HEK293 (cell line): ENCODE measurements around the gene RELB.

Experiments
- CTCF ChIA-PET: fragments of 350-600 bp; formaldehyde crosslinking; extraction: SDS; loops from one replicate; lab custom pipeline; 2021; ENCODE audit warnings: antibody characterized with exemption; lab: Yijun Ruan, JAX
- POLR2A ChIA-PET: fragments of 300-600 bp; formaldehyde crosslinking; extraction: SDS; loops from one replicate; lab custom pipeline; 2020; ENCODE audit warnings: antibody characterized with exemption, inconsistent platforms; lab: Yijun Ruan, JAX
- H3K27ac ChIP-seq: fragments of 200-500 bp; sonication (Bioruptor generic); 2 replicates; pipeline ENCODE4 v1.5.1; 2014; ENCODE audit warnings: low read depth, low read length, control low read depth, inconsistent platforms; ENCODE audit errors: extremely low read depth
- H3K36me3 ChIP-seq, 2 experiments: fragments of 200-500 bp in 1 of 2; sonication (Bioruptor generic) in 1 of 2; 1 replicate in 1 of 2; 2 replicates in 1 of 2; pipeline ENCODE4 v1.5.1; 2014 to 2017; ENCODE audit warnings: inconsistent platforms in 2 of 2, low read length in 2 of 2; ENCODE audit not compliant: control insufficient read depth in 2 of 2, insufficient read depth in 1 of 2
- H3K4me1 ChIP-seq: fragments of 200-500 bp; sonication (Bioruptor generic); 2 replicates; pipeline ENCODE4 v1.5.1; 2014; ENCODE audit warnings: mild to moderate bottlenecking, low read length, inconsistent platforms; ENCODE audit not compliant: control insufficient read depth, insufficient read depth
- H3K4me3 ChIP-seq: 2 replicates; pipeline ENCODE4 v1.5.1; 2011; ENCODE audit warnings: low read depth, mild to moderate bottlenecking, control low read depth, low read length, moderate library complexity
- H3K9me3 ChIP-seq: fragments of 200-500 bp; sonication (Bioruptor generic); 2 replicates; pipeline ENCODE4 v1.5.1; 2014; ENCODE audit warnings: low read depth, low read length, inconsistent platforms; ENCODE audit not compliant: control insufficient read depth, insufficient read depth
- GLI2 ChIP-seq: fragments of 450-650 bp; formaldehyde crosslinking; IDR thresholded peaks from 2 replicates; pipeline ENCODE4; 2017; ENCODE audit warnings: missing biosample characterization, missing genetic modification characterization, low read depth, borderline replicate concordance
- HOXA7 ChIP-seq: sonication (generic); formaldehyde crosslinking; IDR thresholded peaks from 2 replicates; pipeline ENCODE4 v1.8.1; 2022; ENCODE audit warnings: missing genetic modification reagents, borderline replicate concordance
- HOXC10 ChIP-seq: sonication (generic); formaldehyde crosslinking; IDR thresholded peaks from 2 replicates; pipeline ENCODE4 v1.8.1; 2023; ENCODE audit warnings: mild to moderate bottlenecking, missing genetic modification reagents
- KLF7 ChIP-seq: fragments of 450-650 bp; formaldehyde crosslinking; IDR thresholded peaks from 2 replicates; pipeline ENCODE4 v1.5.1; 2016; ENCODE audit warnings: missing biosample characterization, missing genetic modification characterization, borderline replicate concordance
- KLF9 ChIP-seq: fragments of 450-650 bp; formaldehyde crosslinking; IDR thresholded peaks from 2 replicates; pipeline ENCODE4 v1.5.1; 2016; ENCODE audit warnings: missing biosample characterization, missing genetic modification characterization, low read depth
- MEIS1 ChIP-seq: sonication (generic); formaldehyde crosslinking; IDR thresholded peaks from 2 replicates; pipeline ENCODE4 v1.8.1; 2022; ENCODE audit warnings: missing genetic modification reagents, mild to moderate bottlenecking, borderline replicate concordance
- SALL2 ChIP-seq: fragments of 450-650 bp; formaldehyde crosslinking; IDR thresholded peaks from 2 replicates; pipeline ENCODE4 v1.5.0; 2017; ENCODE audit warnings: missing biosample characterization, mild to moderate bottlenecking, missing genetic modification characterization, borderline replicate concordance
- SP2 ChIP-seq: fragments of 450-650 bp; formaldehyde crosslinking; IDR thresholded peaks from 2 replicates; pipeline ENCODE4 v1.5.1; 2016; ENCODE audit warnings: missing biosample characterization, missing genetic modification characterization
- ZNF114 ChIP-seq: fragments of 450-650 bp; formaldehyde crosslinking; IDR thresholded peaks from 2 replicates; pipeline ENCODE4 v1.5.0; 2017; ENCODE audit warnings: missing biosample characterization, missing genetic modification characterization
- ZNF121 ChIP-seq: fragments of 450-650 bp; formaldehyde crosslinking; IDR thresholded peaks from 2 replicates; pipeline ENCODE4 v1.5.1; 2016; ENCODE audit warnings: missing biosample characterization, missing genetic modification characterization
- ZNF138 ChIP-seq: fragments of 450-650 bp; formaldehyde crosslinking; IDR thresholded peaks from 2 replicates; pipeline ENCODE4 v1.5.1; 2016; ENCODE audit warnings: missing biosample characterization, missing genetic modification characterization, borderline replicate concordance
- ZNF239 ChIP-seq: fragments of 450-650 bp; formaldehyde crosslinking; IDR thresholded peaks from 2 replicates; pipeline ENCODE4 v1.5.1; 2016; ENCODE audit warnings: missing biosample characterization, missing genetic modification characterization
- ZNF426 ChIP-seq: fragments of 450-650 bp; formaldehyde crosslinking; IDR thresholded peaks from 2 replicates; pipeline ENCODE4 v1.5.1; 2017; ENCODE audit warnings: missing biosample characterization, missing genetic modification characterization, mild to moderate bottlenecking, inconsistent platforms, moderate library complexity
- ZNF623 ChIP-seq: fragments of 450-650 bp; formaldehyde crosslinking; IDR thresholded peaks from 2 replicates; pipeline ENCODE4 v1.5.1; 2016; ENCODE audit warnings: missing biosample characterization, missing genetic modification characterization
- ZNF670 ChIP-seq: fragments of 450-650 bp; formaldehyde crosslinking; IDR thresholded peaks from 2 replicates; pipeline ENCODE4 v1.5.1; 2016; ENCODE audit warnings: missing biosample characterization, missing genetic modification characterization, low read depth
- ZSCAN30 ChIP-seq: fragments of 450-650 bp; IDR thresholded peaks from 2 replicates; pipeline ENCODE4 v1.5.1; 2018; ENCODE audit warnings: missing biosample characterization, mild to moderate bottlenecking, missing genetic modification characterization, moderate library complexity
- TF ChIP-seq, protein P1 (sequence below): fragments of 450-650 bp; formaldehyde crosslinking; IDR thresholded peaks from 2 replicates; pipeline ENCODE4 v1.5.1; 2016; ENCODE audit warnings: missing biosample characterization, missing genetic modification characterization, low read depth
- TF ChIP-seq, protein P2 (sequence below): fragments of 450-650 bp; formaldehyde crosslinking; IDR thresholded peaks from 2 replicates; pipeline ENCODE4 v1.5.1; 2016; ENCODE audit warnings: missing biosample characterization, missing genetic modification characterization, borderline replicate concordance
- TF ChIP-seq, protein P3 (sequence below): sonication (generic); formaldehyde crosslinking; IDR thresholded peaks from 2 replicates; pipeline ENCODE4 v1.8.1; 2022; ENCODE audit warnings: mild to moderate bottlenecking, moderate library complexity, missing genetic modification reagents
- TF ChIP-seq, protein P4 (sequence below): fragments of 450-650 bp; formaldehyde crosslinking; IDR thresholded peaks from 2 replicates; pipeline ENCODE4 v1.5.1; 2016; ENCODE audit warnings: missing biosample characterization, missing genetic modification characterization
- TF ChIP-seq, protein P5 (sequence below): fragments of 450-650 bp; formaldehyde crosslinking; IDR thresholded peaks from 2 replicates; pipeline ENCODE4 v1.5.0; 2017; ENCODE audit warnings: missing biosample characterization, missing genetic modification characterization, borderline replicate concordance

The RELB gene

DNA sequence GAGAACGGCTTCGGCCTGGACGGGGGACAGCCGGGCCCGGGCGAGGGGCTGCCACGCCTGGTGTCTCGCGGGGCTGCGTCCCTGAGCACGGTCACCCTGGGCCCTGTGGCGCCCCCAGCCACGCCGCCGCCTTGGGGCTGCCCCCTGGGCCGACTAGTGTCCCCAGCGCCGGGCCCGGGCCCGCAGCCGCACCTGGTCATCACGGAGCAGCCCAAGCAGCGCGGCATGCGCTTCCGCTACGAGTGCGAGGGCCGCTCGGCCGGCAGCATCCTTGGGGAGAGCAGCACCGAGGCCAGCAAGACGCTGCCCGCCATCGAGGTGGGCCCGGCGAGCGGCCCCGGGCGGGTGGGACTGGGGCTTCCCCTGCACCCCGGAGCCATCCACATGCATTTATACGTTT, 10.7 kb downstream of the RELB start:
- H3K4me3 ChIP-seq = no peak overlapping the region
- no peak overlapping the region for H3K27ac ChIP-seq
- H3K4me1 ChIP-seq = no peaks in the 10 kb centered on the region
- H3K9me3 ChIP-seq = no peaks in the 10 kb centered on the region
- ChIA-PET POLR2A (no interaction called here), CTCF (no interaction called here)
- no peaks in the 10 kb centered on the region for H3K36me3 ChIP-seq
- TF ChIP-seq MEIS1 (CRISPR knock-in tag) (no peak), KLF9 (tag by site-specific recombination) (no peak), SALL2 (no peak), ZNF114 (no peak), ZNF138 (tag by site-specific recombination) (no peak), ZNF239 (tag by site-specific recombination) (no peak), ZNF670 (tag by site-specific recombination) (no peak), HOXC10 (CRISPR knock-in tag) (no peak), SP2 (tag by site-specific recombination) (no peak), KLF7 (tag by site-specific recombination) (no peak), ZNF426 (no peak), ZNF623 (tag by site-specific recombination) (no peak)
- TF ChIP-seq, protein P1, sequence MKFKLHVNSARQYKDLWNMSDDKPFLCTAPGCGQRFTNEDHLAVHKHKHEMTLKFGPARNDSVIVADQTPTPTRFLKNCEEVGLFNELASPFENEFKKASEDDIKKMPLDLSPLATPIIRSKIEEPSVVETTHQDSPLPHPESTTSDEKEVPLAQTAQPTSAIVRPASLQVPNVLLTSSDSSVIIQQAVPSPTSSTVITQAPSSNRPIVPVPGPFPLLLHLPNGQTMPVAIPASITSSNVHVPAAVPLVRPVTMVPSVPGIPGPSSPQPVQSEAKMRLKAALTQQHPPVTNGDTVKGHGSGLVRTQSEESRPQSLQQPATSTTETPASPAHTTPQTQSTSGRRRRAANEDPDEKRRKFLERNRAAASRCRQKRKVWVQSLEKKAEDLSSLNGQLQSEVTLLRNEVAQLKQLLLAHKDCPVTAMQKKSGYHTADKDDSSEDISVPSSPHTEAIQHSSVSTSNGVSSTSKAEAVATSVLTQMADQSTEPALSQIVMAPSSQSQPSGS = no peak
- TF ChIP-seq, protein P2, sequence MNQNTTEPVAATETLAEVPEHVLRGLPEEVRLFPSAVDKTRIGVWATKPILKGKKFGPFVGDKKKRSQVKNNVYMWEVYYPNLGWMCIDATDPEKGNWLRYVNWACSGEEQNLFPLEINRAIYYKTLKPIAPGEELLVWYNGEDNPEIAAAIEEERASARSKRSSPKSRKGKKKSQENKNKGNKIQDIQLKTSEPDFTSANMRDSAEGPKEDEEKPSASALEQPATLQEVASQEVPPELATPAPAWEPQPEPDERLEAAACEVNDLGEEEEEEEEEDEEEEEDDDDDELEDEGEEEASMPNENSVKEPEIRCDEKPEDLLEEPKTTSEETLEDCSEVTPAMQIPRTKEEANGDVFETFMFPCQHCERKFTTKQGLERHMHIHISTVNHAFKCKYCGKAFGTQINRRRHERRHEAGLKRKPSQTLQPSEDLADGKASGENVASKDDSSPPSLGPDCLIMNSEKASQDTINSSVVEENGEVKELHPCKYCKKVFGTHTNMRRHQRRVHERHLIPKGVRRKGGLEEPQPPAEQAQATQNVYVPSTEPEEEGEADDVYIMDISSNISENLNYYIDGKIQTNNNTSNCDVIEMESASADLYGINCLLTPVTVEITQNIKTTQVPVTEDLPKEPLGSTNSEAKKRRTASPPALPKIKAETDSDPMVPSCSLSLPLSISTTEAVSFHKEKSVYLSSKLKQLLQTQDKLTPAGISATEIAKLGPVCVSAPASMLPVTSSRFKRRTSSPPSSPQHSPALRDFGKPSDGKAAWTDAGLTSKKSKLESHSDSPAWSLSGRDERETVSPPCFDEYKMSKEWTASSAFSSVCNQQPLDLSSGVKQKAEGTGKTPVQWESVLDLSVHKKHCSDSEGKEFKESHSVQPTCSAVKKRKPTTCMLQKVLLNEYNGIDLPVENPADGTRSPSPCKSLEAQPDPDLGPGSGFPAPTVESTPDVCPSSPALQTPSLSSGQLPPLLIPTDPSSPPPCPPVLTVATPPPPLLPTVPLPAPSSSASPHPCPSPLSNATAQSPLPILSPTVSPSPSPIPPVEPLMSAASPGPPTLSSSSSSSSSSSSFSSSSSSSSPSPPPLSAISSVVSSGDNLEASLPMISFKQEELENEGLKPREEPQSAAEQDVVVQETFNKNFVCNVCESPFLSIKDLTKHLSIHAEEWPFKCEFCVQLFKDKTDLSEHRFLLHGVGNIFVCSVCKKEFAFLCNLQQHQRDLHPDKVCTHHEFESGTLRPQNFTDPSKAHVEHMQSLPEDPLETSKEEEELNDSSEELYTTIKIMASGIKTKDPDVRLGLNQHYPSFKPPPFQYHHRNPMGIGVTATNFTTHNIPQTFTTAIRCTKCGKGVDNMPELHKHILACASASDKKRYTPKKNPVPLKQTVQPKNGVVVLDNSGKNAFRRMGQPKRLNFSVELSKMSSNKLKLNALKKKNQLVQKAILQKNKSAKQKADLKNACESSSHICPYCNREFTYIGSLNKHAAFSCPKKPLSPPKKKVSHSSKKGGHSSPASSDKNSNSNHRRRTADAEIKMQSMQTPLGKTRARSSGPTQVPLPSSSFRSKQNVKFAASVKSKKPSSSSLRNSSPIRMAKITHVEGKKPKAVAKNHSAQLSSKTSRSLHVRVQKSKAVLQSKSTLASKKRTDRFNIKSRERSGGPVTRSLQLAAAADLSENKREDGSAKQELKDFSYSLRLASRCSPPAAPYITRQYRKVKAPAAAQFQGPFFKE (tag by site-specific recombination) = no peak
- TF ChIP-seq, protein P3, sequence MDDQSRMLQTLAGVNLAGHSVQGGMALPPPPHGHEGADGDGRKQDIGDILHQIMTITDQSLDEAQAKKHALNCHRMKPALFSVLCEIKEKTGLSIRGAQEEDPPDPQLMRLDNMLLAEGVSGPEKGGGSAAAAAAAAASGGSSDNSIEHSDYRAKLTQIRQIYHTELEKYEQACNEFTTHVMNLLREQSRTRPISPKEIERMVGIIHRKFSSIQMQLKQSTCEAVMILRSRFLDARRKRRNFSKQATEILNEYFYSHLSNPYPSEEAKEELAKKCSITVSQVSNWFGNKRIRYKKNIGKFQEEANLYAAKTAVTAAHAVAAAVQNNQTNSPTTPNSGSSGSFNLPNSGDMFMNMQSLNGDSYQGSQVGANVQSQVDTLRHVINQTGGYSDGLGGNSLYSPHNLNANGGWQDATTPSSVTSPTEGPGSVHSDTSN = no peak

DNA sequence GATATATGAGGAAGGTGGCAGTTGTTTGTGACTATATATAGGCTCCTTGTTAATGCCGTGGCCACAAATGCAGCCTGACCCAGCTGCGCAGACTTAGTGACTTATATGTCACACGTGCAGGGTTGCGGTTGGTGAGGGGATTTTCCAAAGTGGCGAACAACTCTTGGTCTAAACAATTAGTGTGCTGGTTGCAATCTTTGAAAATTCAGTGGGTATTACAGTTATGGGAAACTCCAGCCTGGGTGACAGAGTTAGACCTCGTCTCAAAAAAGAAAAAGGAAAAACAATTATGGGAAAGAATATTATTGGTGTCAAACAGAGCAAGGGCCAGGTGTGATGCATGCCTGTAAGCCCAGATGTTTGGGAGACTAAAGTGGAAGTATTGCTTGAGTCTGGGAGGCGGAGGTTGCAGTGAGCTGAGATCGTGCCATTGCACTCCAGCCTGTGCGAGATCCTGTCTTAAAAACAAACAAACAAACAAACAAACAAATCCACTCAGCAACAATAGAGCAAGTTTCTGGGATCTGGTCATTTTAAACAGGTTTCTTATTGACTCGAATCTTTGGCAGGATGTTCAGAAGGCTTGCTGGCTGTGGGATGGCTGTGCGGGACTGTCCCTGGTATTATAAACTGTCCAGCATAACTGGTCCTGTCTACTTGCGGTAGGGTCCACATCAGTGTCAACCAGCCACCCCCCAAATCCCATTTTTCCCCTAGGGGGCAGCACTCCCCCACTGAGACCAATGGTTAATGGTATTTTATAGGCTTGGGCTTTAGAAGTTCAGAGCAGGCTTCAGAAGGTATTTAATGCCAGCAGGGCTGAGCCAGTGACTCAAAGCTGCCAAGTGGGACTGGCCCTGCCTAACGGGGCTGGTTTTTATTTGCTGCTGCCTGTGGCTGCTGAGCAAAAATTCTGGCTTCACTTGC, 15.4 kb downstream of the RELB start:
- H3K27ac ChIP-seq = no peak overlapping the region
- no peak for TF ChIP-seq ZNF121
- no peak for TF ChIP-seq HOXA7 (CRISPR knock-in tag)
- TF ChIP-seq, protein P4, sequence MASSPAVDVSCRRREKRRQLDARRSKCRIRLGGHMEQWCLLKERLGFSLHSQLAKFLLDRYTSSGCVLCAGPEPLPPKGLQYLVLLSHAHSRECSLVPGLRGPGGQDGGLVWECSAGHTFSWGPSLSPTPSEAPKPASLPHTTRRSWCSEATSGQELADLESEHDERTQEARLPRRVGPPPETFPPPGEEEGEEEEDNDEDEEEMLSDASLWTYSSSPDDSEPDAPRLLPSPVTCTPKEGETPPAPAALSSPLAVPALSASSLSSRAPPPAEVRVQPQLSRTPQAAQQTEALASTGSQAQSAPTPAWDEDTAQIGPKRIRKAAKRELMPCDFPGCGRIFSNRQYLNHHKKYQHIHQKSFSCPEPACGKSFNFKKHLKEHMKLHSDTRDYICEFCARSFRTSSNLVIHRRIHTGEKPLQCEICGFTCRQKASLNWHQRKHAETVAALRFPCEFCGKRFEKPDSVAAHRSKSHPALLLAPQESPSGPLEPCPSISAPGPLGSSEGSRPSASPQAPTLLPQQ (tag by site-specific recombination) = peak; percentile 82
- TF ChIP-seq GLI2 = no peak
- TF ChIP-seq, protein P5, sequence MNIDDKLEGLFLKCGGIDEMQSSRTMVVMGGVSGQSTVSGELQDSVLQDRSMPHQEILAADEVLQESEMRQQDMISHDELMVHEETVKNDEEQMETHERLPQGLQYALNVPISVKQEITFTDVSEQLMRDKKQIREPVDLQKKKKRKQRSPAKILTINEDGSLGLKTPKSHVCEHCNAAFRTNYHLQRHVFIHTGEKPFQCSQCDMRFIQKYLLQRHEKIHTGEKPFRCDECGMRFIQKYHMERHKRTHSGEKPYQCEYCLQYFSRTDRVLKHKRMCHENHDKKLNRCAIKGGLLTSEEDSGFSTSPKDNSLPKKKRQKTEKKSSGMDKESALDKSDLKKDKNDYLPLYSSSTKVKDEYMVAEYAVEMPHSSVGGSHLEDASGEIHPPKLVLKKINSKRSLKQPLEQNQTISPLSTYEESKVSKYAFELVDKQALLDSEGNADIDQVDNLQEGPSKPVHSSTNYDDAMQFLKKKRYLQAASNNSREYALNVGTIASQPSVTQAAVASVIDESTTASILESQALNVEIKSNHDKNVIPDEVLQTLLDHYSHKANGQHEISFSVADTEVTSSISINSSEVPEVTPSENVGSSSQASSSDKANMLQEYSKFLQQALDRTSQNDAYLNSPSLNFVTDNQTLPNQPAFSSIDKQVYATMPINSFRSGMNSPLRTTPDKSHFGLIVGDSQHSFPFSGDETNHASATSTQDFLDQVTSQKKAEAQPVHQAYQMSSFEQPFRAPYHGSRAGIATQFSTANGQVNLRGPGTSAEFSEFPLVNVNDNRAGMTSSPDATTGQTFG (tag by site-specific recombination) = no peak
- 0 out of 2 replicates have a peak, but pooled peaks have one; percentile 36 for TF ChIP-seq ZSCAN30 (tag by site-specific recombination)

More for the DNA sequence above, 15.4 kb downstream of the RELB start:
- Histone ChIP-seq H3K9me3 (no peaks in the 10 kb centered on the region), H3K36me3 (no peaks in the 10 kb centered on the region; a peak in 1 of 3 replicates), H3K4me3 (no peak overlapping the region), H3K4me1 (no peaks in the 10 kb centered on the region; the same call in 1 of the 2 replicates)
- ChIA-PET POLR2A (interaction anchor here (0.8 kb wide), 1 partner anchor 22 kb away, joined by 4 read pairs; no protein-coding TSS in a partner anchor), CTCF (interaction anchor here (0.5 to 2.5 kb wide), 16 partner anchors 10 to 578 kb away, joined by 3 to 10 read pairs (median 3); partner anchors contain the start of gene BLOC1S3)
